HG03103 (cell line): ENCODE results near the gene TMEM63B.
"Not testable (repeated sequence)": the region's sequence is repeated elsewhere in the genome, so short reads cannot be mapped to it uniquely, and the experiment has no call there.

Source experiments
- ATAC-seq: cut with Tn5 transposase; IDR thresholded peaks from one replicate; pipeline ENCODE4 v1.9.1; 2021; ENCODE audit warnings: low read depth; ENCODE audit not compliant: unreplicated experiment

Gene TMEM63B

GRCh38 chr6:44093750-44094402 is 33.5 kb upstream of the TMEM63B start:
- ATAC-seq, result no peak

GRCh38 chr6:44094403-44095242 is 32.7 kb upstream of the TMEM63B start:
- ATAC-seq, result no peak

GRCh38 chr6:44095243-44095623 is 32.1 kb upstream of the TMEM63B start:
- ATAC-seq, result not testable (repeated sequence)

DNA sequence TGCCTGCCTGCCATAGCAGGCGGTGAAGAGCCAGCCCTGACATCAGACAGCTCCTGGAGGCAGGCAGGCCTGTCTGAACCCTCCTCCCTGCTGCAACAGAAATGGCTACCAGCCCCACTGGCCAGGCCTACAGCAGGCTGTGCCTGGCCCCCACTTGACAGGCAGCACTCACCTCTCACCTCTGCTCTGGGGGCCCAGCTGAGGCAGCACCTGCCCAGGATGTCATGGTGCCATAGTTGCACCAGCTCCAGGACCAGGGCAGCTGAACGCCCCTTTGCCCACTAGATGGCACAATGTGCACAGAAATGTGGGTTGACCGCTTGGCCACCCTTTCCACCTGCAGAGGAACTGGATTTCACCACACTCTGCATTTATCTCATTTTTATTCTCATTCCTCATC is 30.7 kb upstream of the TMEM63B start:
- ATAC-seq, result no peak

DNA sequence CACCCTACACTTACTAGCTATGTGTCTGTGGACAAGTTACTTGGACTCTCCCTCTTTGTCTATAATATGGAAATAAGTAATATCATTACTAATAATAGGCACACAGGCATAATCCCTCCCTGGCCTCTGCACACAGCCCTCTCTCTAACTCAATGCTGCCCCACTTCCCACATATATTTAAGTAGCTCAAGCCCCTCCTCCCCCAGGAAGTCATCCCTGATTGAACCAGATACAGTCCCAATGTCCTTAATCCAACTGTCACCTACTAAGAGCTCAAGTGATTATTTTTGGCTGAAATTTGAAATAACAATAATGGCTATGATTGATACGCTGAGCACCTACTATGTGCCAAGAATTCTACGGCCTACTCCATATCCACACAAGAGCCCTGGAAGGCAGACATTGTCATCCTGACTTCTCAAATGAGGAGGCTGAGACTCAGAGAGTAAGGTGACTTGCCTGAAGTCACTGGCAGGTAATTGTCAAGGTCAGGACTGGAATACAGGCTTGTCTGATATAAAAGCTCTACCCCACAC is 29.5 kb upstream of the TMEM63B start:
- no peak for ATAC-seq

GRCh38 chr6:44099192-44099591 is 28.2 kb upstream of the TMEM63B start:
- no peak for ATAC-seq

GRCh38 chr6:44100088-44100550 is 27.2 kb upstream of the TMEM63B start:
- no peak for ATAC-seq

DNA sequence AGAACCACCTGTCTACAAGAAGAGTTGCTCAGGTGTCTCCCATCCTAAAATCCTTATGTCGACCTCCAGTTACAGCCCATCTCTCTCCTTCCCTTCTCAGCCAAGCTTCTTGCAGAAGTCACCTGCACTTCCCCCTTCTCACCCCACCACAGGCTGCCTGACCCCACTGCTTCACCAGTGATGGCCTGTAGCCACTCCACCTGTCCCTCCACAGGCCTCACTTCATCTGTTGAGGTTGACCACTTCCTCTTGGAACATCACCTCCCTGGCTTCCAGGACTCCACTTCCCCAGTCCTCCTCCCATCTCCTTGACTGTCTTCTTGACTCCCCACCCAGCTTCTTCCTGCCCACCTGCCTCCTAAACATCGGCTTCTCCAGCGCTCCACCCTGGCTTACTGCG is 25.5 kb upstream of the TMEM63B start:
- ATAC-seq, result no peak

DNA sequence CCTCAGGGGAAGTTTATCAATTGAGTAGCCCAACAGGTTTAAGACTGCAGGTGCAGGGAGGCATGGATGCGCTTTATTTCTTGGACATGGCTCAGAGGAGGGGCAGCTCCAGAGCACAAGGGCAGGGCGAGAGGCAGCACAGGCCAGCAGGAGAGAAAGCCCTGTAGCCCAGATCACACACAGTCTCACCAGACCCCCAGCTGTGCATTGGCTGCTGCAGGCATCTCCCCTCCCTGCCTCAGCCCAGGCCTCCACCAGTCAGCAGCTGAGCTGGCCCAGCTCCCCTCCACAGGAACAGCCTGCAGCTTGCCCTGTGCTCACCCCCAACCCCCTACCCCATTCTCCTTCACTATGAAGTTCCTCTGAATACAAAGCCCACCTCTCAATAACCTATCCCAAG is 24.8 kb upstream of the TMEM63B start:
- no peak for ATAC-seq

- ATAC-seq, result no peak
These were observed 22.8 kb upstream of the TMEM63B start for GRCh38 chr6:44104481-44105021.

- no peak for ATAC-seq
These were observed 22.2 kb upstream of the TMEM63B start for GRCh38 chr6:44105146-44105545.

GRCh38 chr6:44105993-44106740 is 21.2 kb upstream of the TMEM63B start:
- no peak for ATAC-seq

DNA sequence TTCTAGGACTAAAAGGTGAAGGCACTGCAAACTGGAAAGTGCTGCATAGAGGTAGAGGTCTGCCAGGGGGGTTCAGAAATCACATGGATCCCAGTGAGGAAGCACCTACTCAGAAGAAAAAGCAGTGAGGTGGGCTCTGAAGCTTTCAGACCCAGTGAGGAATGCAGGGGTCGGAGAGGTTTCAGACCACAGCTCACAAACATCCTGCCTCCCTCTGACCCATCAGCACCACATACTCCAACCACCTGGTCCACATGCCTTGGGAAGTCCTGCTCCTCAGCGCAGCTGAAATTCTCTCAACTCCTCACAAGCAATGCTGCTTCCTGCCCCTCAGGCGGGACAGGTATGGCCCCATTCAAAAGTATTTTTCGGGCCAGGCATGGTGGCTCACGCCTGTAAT is 20.3 kb upstream of the TMEM63B start:
- ATAC-seq, result no peak

DNA sequence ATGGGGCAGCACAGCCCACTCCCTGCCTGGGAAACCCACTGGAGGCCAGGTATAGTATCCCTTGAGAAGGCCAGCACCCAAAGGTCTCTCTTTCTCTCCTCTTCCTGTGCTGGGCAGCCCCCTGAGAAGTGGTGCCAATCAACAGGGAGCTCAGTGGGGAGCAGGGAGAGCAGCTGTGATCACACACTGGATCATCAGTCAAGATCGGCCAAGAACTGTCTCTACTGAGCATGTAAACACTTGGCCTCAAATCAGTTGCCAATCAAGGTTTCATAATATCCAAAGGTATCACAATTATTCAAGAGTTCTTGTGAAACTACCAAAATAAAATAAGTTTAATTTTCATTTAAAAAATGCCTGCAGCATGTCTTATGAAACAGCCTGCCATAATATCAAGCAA is 18.9 kb upstream of the TMEM63B start:
- no peak for ATAC-seq

- no peak for ATAC-seq
These were observed 18.1 kb upstream of the TMEM63B start for GRCh38 chr6:44109212-44109611.

- no peak for ATAC-seq
These were observed 17.2 kb upstream of the TMEM63B start for GRCh38 chr6:44110005-44110676.

DNA sequence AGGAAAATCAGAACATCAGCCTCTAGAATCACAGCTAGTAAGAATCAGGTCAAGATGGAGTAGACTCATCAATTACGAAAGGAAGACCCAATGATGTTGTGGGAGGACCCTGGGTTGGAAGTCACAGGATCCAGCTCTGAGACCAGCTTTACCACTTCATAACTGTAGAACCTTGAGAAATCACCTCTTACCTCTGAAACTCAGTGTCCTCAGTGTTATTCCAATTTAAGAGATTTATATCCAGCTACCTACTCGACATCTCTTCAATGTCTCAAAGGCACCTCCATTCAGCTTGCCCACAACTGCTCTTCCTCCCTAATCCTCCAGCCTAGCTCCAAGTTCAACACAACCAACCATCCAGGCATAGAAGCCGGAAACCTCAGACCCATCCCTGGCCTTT is 16.4 kb upstream of the TMEM63B start:
- ATAC-seq, result no peak

DNA sequence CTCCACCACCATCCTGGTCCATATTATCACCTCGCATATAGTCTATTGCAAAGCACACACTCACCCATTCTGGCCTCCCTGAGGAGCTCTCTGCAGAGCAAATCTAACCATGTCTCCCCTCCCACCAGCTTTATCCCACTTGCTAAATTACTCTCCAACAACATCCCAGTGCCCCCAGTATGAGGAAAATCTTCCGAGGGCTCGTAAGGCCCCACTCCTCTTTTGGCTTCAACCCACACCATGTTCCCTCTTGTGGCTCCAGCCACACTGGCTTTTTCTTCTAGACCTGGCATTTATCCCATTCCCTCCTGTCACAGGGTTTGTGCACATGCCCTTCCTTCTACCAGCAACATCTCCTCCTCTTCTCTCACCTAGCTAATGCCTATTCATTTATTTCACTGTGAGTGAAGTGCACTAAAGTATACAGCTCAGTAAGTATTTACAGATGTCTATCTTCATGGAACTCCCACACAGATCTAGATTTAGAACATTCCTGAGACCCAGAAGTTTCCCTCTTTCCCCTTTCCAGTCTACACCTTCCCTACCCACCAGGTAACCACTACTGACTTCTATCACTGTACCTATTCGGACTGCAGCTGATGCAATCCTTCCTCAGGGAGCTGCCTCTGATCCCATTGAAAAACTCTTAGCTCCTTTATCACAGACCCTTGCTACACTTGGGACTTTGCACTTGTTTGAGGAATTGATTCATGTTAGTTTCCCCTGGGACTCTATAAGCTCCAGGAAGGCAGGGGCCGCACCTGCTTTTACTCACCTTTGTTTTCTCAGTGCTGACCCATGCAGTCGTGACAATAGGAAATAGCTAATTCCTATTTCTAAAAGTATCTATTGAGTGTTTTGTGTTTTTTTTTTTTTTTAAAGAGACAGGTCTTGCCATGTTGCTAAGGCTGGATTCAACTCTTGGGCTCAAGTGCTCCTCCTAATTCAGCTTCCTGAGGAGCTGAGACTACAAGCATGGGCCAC is 15.6 kb upstream of the TMEM63B start:
- no peak for ATAC-seq

DNA sequence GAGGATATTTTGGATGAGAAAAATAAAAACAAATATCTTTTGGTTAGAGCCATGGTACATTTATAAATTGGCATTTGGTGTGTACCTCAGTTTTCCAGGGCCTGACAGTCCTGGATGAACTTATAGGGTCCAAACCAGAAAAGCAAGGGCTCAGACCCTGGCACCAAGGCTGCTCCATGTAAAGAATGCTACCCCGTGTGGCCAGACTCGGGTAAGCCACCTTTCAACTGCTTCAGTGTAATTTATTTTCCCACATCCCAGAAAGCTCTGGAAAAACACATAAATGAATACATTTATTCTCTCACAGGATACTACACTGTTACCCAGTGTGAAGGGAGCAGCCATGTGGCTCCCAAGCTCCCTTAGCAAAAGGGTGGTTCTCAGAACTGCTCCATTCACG is 13.9 kb upstream of the TMEM63B start:
- no peak for ATAC-seq
